Neural crest cell (in vitro differentiated cells): Measurements from ENCODE around the gene SEMA3C. TPM values are rescaled to one million over a fixed set of nuclear protein-coding genes. Genes with fewer than 3 reads are reported as not detected.

Experiments used
- DNase-seq: peaks from one replicate; pipeline ENCODE4 v3.0.0; 2021; ENCODE audit warnings: low read depth, mixed read lengths, low spot score
- H3K27ac Mint-ChIP-seq: one replicate; pipeline ENCODE4 v1.8.0; 2021; ENCODE audit warnings: mild to moderate bottlenecking, mixed read lengths; ENCODE audit not compliant: unreplicated experiment
- H3K27me3 Mint-ChIP-seq: 2 replicates; pipeline ENCODE4 v1.8.0; 2021; ENCODE audit warnings: low read depth, mild to moderate bottlenecking, mixed read lengths
- H3K36me3 Mint-ChIP-seq: 2 replicates; pipeline ENCODE4 v1.8.0; 2021; ENCODE audit warnings: low read depth, mild to moderate bottlenecking, mixed read lengths
- H3K4me1 Mint-ChIP-seq: 2 replicates; pipeline ENCODE4 v1.8.0; 2021; ENCODE audit warnings: mixed read lengths
- H3K4me3 Mint-ChIP-seq: one replicate; pipeline ENCODE4 v1.8.0; 2021; ENCODE audit warnings: mild to moderate bottlenecking, mixed read lengths
- H3K9me3 Mint-ChIP-seq: 2 replicates; pipeline ENCODE4 v1.8.0; 2021; ENCODE audit warnings: mixed read lengths
- CTCF ChIP-seq: fragments of 200-600 bp; sonication (generic); conservative IDR thresholded peaks from 2 replicates; pipeline ENCODE4 v1.5.0; 2021; ENCODE audit warnings: antibody characterized with exemption, mild to moderate bottlenecking
- total RNA-seq: library from RNA; stranded (reverse); gene quantifications from 2 replicates; pipeline ENCODE4 v1.2.1, GENCODE V29; 2021

Gene SEMA3C
- total RNA-seq, 1 donor from 2014 or later, result 36.6 TPM

- Mint-ChIP-seq H3K36me3 (peaks cover 9% of the 10 kb centered on the region), H3K4me3 (peak overlapping the region; percentile 80), H3K27me3 (no peaks in the 10 kb centered on the region), H3K27ac (no peak overlapping the region), H3K9me3 (no peaks in the 10 kb centered on the region), H3K4me1 (peaks cover 35% of the 10 kb centered on the region)
- TF ChIP-seq CTCF, result peak; percentile 64
- no peak for DNase-seq
Observed at GRCh38 chr7:80916770-80917741, 1.8 kb downstream of the SEMA3C start.

GRCh38 chr7:80910228-80910627, 8.6 kb downstream of the SEMA3C start:
- Mint-ChIP-seq H3K4me3 (no peak overlapping the region), H3K27ac (no peak overlapping the region), H3K9me3 (no peaks in the 10 kb centered on the region), H3K36me3 (peaks cover 7% of the 10 kb centered on the region), H3K27me3 (no peaks in the 10 kb centered on the region), H3K4me1 (peaks cover 23% of the 10 kb centered on the region)
- no peak for TF ChIP-seq CTCF
- no peak for DNase-seq

GRCh38 chr7:80908360-80908797, 10.5 kb downstream of the SEMA3C start:
- no peak for DNase-seq
- H3K4me1 Mint-ChIP-seq, result peaks cover 23% of the 10 kb centered on the region
- no peak for TF ChIP-seq CTCF
- H3K27ac Mint-ChIP-seq, result no peak overlapping the region
- no peak overlapping the region for H3K4me3 Mint-ChIP-seq
- peaks cover 6% of the 10 kb centered on the region for H3K36me3 Mint-ChIP-seq
- H3K27me3 Mint-ChIP-seq, result no peaks in the 10 kb centered on the region
- no peaks in the 10 kb centered on the region for H3K9me3 Mint-ChIP-seq

- no peaks in the 10 kb centered on the region for H3K9me3 Mint-ChIP-seq
- peaks cover 6% of the 10 kb centered on the region for H3K36me3 Mint-ChIP-seq
- peaks cover 23% of the 10 kb centered on the region for H3K4me1 Mint-ChIP-seq
- no peak for TF ChIP-seq CTCF
- H3K27ac Mint-ChIP-seq, result no peak overlapping the region
- H3K27me3 Mint-ChIP-seq, result no peaks in the 10 kb centered on the region
- no peak overlapping the region for H3K4me3 Mint-ChIP-seq
- no peak for DNase-seq
Observed at GRCh38 chr7:80907612-80908011, 11.2 kb downstream of the SEMA3C start.

GRCh38 chr7:80907141-80907601, 11.7 kb downstream of the SEMA3C start:
- DNase-seq, result no peak
- Mint-ChIP-seq H3K9me3 (no peaks in the 10 kb centered on the region), H3K27ac (no peak overlapping the region), H3K4me3 (no peak overlapping the region), H3K36me3 (peaks cover 2% of the 10 kb centered on the region), H3K4me1 (peaks cover 23% of the 10 kb centered on the region), H3K27me3 (no peaks in the 10 kb centered on the region)
- no peak for TF ChIP-seq CTCF
